GM20431 (cell line): ENCODE measurements around the gene PTMS.

Experiments used
- in situ Hi-C: fragments of 300-500 bp; cut with MseI, MboI; formaldehyde crosslinking; loops from one replicate; pipeline ENCODE4 v1.15.0; 2020; ENCODE audit warnings: low sequenced_read_pairs; ENCODE audit not compliant: unreplicated experiment

Gene PTMS, protein sequence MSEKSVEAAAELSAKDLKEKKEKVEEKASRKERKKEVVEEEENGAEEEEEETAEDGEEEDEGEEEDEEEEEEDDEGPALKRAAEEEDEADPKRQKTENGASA

DNA sequence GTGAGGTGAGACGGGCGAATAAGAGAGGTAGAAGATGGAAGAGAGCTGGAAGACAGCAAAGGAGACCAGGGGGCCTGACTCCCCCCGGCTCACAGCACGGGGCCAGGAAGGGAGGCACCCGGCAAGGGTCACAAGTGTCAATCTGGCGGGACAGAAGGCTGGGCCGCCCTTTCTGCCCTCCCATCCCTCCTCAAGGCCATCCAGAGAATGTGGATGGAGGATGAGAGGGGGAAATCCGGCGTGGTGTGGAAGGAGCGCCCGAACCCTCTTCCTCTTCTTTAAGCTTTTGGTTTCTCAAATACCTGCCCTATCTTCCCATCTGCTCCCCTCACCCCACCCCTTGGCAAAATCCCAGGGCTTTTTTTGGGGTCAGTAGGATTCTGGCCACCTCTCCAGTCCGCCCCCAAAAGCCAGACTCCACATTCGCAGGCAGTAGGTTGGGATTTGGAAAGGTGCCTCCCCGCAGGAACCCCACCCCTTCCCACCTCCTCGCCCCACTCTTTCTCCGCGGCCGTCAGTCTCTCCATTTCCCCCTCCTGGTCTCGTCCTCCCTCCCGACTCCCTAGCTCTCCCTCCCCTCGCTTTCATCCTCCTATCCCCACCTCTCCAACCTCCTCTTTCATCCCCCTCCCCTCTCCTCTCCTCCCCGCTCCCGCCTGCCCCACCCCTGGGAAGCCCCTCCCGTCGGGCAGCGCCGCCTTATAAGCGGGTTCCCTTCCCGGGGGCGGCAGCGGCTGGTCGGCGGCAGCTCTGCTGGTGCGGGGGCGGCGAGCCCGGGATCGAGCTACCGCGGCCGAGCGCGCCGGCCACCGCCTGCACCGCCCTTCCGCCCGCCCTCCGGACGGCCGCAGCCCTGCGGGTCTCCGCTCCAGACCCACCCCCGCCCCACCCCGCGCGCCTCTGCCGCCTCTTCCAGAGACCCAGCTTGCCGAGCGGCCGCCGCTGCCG lies at the start of gene PTMS:
Gene PTMS (plus strand): TSS at position 730 of the 948 bp plus-strand sequence. CDS start 343 bp downstream, outside the sequence.
- in situ Hi-C loops = no loop called here

DNA sequence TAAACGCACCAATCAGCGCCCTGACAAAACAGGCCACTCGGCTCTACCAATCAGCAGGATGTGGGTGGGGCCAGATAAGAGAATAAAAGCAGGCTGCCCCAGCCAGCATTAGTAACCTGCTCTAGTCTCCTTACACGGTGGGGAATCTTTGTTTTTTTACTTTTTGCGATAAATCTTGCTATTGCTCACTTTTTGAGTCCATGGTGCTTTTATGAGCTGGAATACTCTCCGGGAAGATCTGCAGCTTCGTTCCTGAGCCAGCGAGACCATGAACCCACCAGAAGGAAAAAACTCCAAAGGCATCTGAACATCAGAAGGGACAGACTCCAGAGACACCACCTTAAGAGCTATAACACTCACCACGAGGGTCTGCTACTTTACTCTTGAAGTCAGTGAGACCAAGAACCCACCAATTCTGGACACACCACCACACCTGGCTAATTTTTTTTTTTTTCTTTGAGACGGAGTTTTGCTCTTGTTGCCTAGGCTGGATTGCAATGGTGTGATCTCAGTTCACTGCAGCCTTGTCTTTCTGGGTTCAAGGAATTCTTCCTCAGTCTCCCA lies 49.2 kb upstream of the PTMS start:
- in situ Hi-C loops = no loop called here

DNA sequence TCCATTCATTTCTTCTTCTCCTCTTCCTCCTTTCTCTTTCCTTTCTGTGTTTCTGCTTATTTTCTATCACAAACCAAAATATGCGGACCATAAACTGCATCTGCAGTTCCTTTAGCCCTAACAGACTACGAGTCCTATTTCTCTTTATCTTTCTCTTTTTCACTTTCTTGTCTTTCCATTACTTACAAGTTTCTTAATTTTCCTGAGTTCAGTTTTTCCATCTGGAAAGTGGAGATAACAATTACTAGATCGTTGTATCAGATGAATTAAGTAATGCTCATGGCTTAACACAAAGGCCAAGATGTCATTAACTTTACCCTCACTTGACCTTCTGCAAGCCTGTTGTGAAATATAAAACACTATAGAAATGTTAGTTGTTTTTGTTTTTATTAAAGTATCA lies 43.3 kb upstream of the PTMS start:
- in situ Hi-C loops = no loop called here

DNA sequence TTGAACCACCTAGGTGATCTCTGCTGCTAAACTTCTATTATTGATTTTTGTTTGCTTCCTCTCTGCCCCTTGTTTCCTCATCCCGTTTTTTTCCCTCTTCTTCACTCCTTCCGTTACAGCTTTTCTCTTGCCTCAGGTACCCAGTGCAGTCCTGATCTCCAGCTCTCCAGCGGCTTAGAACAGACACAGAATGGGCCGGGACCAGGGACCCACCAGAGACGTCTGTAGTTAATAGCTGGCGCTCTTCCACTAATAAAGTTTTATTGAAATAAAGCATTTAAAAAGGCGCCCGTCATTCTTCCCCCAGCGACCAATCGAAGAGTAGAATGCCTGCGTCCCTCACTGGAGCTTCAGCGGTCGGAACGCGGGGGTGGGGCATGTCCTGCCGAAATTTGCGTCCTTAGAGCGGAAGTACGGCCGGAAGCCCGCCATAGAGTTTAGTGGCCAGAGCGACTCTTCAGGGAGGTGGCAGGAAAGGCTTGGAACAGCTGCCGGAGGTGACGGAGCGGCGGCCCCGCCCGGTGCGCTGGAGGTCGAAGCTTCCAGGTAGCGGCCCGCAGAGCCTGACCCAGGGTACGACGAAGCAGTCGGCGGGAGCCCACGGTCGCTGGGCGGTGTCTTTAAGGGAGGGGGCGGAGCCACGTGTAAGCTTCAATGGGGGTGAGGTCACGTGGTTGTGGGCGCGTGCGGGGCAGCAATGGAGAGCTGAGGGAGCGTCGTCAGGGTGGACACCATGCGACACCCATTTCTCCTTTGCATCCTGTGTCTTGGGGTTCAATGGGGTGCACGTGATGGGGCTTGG lies 42.4 kb upstream of the PTMS start, which contains the start of gene COPS7A:
Gene COPS7A (plus strand): TSS at position 440 of the 802 bp plus-strand sequence. CDS start 611 bp downstream, outside the sequence.
- in situ Hi-C loops = no loop called here

DNA sequence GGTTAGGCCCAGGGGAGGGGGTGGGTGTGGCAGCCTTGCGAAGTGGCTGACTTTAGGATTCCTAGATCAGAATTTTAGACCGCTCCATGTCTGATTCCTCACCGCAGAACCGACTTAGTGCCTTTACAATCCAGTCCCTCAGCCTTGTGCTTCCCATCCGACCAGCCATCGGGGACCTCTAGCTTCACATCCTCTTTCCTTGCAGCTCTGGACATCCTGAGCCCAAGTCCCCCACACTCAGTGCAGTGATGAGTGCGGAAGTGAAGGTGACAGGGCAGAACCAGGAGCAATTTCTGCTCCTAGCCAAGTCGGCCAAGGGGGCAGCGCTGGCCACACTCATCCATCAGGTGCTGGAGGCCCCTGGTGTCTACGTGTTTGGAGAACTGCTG lies 41.8 kb upstream of the PTMS start:
- in situ Hi-C loops = no loop called here

DNA sequence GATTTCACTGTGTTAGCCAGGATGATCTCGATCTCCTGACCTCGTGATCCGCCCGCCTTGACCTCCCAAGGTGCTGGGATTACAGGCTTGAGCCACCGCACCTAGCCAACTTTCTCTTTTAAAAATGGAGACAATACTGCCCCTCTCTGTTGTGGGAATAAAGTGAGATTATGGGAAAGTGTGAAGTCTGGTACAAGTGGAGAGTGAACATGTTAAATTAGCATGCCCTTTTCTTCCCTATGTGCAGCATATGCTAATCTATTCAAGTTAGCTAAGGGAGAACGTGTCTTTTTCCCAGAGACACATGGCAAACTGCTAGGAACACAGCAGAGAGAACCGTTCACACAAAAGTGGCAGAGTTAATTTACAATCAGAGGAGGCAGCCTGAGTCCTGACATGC lies 40.8 kb upstream of the PTMS start:
- in situ Hi-C loops = loop anchor here (25.0 kb wide), 1 partner anchor 112 kb away; the partner anchor contains the start of genes GNB3 and P3H3

DNA sequence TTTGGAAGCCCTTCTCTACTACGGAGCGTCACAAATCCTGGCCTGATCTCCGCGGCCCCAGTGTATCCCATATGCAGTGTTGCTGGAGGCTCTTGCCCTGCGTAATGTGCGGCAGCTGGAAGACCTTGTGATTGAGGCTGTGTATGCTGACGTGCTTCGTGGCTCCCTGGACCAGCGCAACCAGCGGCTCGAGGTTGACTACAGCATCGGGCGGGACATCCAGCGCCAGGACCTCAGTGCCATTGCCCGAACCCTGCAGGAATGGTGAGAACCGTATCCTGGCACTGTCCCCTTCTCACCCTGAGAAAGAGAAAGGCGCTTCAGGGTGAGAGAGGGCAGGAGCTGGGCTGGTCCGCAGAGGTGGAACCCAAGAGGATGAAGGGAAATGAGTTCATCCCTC lies 37.0 kb upstream of the PTMS start:
- in situ Hi-C loops = loop anchor here (25.0 kb wide), 1 partner anchor 108 kb away; the partner anchor contains the start of genes GNB3 and P3H3

DNA sequence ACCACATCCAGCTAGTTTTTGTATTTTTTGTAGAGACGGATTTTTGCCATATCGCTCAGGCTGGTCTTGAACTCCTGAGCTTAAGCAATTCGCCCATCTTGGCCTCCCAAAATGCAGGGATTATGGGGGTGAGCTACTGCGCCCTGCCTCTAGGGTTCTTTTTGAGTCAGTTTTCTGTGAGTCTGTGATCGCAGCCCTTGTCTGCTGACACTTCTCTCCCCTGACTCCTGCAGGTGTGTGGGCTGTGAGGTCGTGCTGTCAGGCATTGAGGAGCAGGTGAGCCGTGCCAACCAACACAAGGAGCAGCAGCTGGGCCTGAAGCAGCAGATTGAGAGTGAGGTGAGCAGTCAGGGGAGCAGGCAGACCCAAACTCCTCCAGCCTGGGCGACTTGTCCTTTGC lies 36.0 kb upstream of the PTMS start:
- in situ Hi-C loops = loop anchor here (25.0 kb wide), 1 partner anchor 107 kb away; the partner anchor contains the start of genes GNB3 and P3H3

DNA sequence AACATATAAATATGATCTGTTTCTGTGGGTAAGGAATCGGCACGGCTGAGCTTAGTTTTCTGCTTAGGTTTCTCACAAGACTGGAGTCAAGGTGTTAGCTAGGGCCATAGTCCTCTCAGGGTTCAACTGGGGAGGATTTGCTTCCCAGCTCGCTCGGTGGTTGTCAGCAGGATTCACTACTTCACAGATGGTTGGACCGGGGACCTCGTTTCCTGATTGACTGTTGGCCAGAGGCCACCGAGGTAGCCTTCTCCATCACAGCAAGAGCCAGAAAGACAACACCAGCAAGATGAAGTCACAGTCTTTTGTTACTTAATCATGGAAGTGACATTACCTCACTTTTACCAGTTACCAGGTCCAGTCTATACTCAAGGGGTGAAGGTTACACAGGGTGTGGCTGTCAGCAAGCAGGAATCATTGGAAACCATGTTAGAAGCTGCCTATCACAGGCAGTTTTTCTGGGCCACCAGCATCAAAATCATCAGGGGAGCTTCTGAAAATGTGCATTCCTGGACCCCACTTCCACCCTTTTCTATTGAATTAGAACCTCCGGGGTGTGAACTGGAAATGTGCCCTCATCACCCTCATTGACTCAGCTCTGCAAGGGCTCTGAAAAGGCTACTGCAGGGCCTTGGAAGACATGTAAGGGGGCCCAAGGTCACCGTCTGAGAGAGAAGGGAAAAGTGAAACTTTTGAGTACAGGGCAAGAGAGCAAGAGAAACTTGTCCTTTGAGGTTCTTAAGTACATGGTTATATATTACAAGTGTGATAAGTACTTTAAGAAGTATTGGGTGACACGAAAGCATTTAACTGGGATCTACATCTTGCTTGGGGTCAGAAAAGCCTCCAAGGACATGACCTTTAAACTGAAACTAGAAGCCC lies 31.4 kb upstream of the PTMS start:
- in situ Hi-C loops = loop anchor here (25.0 kb wide), 1 partner anchor 103 kb away; the partner anchor contains the start of genes GNB3 and P3H3

DNA sequence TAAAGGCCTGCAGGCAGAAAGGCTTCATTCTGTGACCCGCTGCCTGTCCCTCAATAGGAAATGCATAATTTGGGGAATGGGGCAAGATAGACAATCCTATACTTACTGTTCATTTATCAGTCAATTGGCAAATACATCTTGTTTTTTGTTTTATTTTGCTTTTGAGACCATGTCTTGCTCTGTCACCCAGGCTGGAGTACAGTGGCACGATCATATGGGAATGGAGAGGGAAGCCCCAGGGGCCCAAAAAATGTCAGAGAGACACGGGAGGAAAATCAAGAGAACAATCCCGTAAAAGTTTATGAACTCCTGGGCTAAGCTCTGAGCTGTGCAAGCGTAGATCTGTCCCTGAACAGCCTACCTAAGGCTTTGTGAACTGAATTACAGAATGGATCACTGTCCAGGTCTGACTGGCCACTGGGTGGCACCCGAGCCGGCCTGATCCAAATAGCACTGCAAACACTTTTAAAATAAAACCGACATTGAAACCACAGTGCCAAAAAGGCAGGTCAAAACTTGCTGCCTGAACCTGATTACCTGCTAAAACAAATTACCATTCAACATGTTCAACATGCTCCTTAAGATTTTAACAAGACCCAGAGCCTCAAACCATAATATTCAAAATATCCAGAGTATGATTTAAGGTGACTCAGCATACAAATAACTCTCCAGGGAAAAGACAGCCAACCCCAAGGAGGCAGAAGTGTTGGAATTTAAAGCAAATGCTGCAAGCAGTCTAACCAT lies 30.5 kb upstream of the PTMS start:
- in situ Hi-C loops = loop anchor here (25.0 kb wide), 1 partner anchor 102 kb away; the partner anchor contains the start of genes GNB3 and P3H3

DNA sequence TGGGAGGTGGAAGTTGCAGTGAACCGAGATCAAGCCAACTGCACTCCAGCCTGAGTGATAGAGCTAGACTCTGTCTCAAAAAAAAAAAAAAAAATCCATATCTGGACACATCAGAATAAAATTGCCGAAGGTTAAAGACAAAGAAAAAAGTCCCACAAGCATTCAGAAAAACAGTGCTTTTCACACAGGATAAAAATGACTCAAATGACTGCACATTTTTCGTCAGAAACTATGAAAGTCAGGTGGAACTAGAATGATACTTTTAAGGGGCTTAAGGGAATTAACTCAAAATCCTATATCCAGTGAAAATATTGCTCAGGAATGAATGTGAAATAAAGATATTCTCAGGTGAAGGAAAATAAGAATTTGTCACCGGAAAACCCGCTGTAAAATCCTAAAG lies 29.4 kb upstream of the PTMS start:
- in situ Hi-C loops = loop anchor here (25.0 kb wide), 1 partner anchor 101 kb away; the partner anchor contains the start of genes GNB3 and P3H3

DNA sequence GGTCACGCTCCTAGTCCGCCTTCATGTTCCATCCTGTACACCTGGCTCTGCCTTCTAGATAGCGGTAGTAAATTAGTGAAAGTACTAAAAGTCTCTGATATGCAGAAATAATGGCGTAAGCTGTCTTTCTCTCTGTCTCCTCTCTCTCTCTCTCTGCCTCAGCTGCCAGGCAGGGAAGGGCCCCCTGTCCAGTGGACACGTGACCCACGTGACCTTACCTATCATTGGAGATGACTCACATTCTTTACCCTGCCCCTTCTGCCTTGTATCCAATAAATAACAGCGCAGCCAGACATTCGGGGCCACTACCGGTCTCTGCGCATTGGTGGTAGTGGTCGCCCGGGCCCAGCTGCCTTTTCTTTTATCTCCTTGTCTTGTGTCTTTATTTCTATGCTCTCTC lies 24.1 kb upstream of the PTMS start:
- in situ Hi-C loops = loop anchor here (25.0 kb wide), 1 partner anchor 95 kb away; the partner anchor contains the start of genes GNB3 and P3H3

DNA sequence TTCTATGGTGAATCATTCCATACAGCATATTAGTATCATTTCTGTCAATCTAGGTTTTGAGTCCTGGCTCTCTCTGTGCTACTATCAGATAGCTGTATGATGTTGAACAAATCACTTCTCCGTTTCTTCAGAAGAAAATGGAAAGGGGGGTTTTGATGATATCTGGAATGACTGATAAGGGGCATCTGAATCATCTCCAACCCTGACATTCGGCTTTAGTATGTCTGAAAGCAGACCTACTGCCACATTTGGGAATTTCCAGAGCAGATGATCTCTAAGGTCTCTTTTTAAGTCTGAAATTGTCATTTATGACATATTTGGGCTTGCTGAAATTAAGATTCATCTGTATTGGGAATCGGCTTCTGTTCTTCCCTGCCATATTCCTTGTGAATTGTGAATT lies 23.3 kb upstream of the PTMS start:
- in situ Hi-C loops = loop anchor here (25.0 kb wide), 1 partner anchor 94 kb away; the partner anchor contains the start of genes GNB3 and P3H3

DNA sequence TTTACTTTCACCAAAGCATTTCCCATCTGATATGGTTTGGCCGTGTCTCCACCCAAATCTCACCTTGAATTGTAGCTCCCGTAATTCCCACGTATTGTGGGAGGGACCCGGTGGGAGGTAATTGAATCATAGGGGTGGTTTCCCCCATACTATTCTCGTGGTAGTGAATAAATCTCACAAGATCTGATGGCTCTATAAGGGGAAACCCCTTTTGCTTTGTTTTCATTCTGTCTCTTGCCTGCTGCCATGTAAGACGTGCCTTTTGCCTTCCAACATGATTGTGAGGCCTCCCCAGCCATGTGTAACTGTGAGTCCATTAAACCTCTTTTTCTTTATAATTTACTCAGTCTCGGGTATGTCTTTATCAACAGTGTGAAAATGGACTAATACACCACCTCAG lies 22.9 kb upstream of the PTMS start:
- in situ Hi-C loops = loop anchor here (25.0 kb wide), 1 partner anchor 94 kb away; the partner anchor contains the start of genes GNB3 and P3H3

DNA sequence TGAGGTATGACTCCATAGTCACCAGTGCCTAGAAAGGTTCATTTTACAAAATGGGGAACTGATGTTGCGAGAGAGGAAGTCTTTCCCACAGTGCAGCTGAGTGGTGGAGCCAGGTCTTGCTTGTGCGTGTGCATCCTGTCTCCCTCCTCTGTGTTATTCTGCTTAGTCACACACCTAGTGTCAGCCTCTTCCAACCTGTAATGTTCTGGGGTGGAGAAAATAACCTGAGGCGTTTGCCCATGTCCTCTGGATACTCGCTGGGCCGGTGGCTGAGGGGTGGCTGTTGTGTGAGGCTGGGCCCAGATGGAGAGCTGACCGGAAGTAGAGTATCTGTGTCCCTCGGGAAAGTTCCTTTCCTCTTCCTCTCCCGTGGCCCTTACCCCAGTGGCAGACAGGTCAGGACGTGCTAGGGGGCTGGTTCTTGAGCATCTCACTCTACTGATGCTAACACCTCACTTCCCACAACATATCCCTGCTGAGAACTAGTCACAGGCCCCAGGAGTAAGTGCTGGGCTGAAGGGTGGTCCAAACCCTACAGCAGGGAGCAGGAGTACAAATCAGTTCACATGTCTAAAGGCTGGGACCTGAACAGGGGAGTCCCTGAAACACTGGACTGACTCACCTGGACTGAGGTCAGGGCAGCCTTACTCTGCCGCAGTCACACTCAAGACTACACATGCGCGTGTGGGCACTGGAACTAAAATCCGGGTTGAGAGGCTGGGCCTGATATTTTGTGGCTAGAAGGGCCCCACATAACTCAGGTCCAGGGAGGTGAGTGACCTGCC lies 20.2 kb upstream of the PTMS start:
- in situ Hi-C loops = loop anchor here (25.0 kb wide), 1 partner anchor 91 kb away; the partner anchor contains the start of genes GNB3 and P3H3

DNA sequence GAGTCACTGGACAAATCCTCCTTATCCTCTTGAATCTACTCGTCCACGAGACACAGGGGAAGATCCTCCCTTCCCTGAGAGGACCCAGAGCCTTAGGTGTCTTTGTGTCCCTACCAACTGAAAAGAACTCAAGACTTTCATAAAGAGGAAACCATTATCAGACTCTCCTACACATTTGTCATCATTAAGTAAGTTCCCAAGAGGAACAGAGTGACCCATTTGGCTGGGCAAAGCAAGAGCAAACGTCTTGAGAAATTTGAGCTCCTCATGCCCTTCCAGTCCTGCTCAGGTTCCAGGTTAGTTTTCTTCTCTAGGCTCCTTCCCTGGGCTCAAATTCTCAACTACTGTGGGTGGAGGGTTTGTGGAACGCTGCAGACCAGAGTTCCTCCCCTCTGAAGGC lies 18.9 kb upstream of the PTMS start:
- in situ Hi-C loops = loop anchor here (25.0 kb wide), 1 partner anchor 90 kb away; the partner anchor contains the start of genes GNB3 and P3H3

DNA sequence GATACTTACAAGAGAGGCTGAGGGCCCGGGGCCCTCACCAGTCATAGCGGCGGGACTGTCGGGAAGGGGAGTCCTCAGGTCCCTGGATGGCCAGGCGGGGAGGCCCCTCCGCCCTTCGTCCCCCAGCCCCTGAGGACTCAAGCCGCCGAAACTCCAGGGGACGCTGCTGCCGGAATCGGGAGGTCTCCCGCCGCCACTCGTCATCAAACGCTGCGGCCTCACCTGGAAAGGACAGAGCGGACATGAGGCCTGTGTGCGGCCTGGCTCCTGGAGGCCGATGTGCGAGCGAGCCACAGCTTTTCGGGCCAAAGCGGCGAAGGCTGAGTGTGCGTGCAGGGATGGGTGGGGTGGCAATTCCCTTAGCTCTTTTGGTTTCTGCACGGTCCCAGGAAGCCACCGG lies 17.4 kb upstream of the PTMS start:
- in situ Hi-C loops = loop anchor here (25.0 kb wide), 1 partner anchor 89 kb away; the partner anchor contains the start of genes GNB3 and P3H3
